SIG-M5 treated with dmso at 0.1 percent for 504 hours (cell line): Measurements from ENCODE around the gene CCN2.
"Not testable (repeated sequence)": the region's sequence is repeated elsewhere in the genome, so short reads cannot be mapped to it uniquely, and the experiment has no call there.

Source experiments
- DNase-seq: peaks from one replicate; lab custom pipeline; 2025; ENCODE audit not compliant: unreplicated experiment; lab: John Stamatoyannopoulos, UW

Gene CCN2

DNA sequence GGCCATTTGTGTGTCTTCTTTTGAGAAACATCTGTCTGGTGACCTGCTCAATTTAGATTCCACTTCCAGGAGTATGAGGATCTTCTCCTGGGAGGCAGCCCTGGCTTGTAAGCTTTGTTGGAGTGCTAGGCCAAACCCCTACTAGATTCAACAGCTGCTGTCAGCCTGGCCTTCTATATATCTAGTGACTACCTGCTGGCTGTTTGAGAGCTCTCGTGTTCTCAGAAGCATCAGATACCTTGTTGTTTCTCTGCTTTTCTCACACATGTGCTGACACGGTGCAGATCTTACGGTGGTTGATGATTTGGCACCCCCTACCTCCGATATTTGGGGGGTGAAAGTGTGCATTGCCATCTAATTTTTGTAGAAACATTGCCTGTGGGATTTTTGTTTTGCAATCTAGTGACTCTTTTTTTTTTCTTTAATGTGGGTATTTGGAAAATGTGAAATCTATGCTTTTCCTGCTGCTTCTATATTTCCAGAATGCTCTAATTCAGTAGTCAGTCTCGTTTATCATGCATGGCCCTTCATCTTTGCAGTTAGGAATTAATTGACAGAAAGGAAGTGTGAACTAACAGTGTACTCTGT is 4.7 kb downstream of the CCN2 start:
- DNase-seq = no peak

GRCh38 chr6:131945971-131946370 is 5.2 kb downstream of the CCN2 start:
- no peak for DNase-seq

DNA sequence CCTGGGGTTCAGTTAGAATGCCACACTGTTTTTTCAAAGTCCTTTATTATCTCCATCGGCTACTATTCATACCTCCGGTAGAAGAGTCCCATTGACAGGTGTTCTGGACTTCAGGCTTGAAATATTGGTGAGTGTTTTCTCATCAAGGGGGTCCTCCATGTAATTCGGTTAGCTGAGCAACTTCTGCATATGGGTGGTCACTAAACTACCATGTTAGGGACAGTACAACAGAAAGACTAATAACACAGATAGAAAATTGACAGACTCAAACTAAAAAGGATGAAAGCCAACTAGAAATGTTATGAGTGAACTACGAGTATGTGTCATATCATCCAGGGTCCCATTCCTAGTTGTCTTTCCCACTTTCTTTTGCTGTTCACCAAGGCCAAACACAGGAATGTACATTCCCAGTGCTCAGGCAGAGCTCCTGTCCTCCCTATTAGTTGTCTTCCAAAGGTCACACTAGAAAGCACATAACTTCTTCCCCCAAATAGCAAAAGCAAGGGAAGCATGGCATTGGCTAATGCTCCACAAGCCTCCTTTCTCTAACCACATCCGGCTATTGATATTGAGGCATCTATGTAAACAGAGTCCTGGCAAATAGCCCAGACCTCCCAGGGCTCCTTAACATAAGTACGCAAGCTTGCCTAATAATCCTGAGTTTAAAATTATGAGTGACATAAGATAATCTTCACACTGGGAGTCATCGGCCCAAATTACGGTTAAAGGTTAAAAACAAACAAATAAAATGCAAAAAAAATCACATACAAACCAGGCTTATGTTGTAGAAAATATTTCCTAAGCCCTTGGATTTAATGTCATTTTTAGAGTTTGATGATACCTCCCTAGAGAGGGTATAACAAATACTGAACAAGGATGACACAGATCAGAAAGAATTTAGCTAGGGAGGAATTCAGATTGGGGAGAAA is 13.2 kb downstream of the CCN2 start:
- no peak for DNase-seq

DNA sequence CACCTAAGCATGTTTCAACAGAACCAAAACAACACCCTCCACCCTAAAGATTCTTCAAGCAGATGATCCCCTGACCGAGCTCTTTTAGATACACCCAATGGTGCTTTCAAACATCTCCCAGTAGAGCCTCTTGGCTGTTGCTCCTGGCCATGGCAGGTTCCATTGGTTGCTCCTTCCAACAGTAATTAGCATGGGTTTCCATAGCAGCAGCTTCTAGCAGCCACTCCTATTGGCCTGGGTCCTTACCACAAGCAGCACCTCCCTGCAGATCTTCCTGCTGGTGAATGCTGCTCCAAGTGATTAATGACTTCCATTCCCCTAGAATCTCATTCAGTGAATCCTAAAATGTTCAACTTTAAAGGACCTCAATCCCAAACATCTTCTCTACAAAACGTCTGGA is 13.9 kb downstream of the CCN2 start:
- DNase-seq = no peak

DNA sequence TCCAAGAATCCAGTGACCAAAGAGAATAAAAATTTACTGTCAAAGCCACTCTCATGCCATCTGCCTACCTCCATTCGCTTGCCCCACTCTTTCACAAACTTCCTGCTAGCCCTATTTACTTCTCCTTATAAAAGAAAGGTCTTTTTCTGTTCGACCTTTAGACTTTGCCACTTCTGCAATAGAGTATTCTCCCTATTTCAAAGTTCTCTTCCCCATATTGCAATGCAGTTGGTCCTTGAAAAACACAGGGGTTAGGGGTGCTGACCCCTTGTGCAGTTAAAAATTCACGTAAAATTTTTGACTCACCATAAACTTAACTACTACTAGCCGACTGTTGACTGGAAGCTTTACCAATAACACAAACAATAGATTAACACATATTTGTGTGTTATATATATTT is 15.0 kb downstream of the CCN2 start:
- DNase-seq = no peak

GRCh38 chr6:131931063-131931750 is 20.0 kb downstream of the CCN2 start:
- no peak for DNase-seq

- DNase-seq = no peak
Observed at GRCh38 chr6:131929976-131930375, 21.2 kb downstream of the CCN2 start.

- no peak for DNase-seq
Observed at GRCh38 chr6:131929264-131929663, 21.9 kb downstream of the CCN2 start.

DNA sequence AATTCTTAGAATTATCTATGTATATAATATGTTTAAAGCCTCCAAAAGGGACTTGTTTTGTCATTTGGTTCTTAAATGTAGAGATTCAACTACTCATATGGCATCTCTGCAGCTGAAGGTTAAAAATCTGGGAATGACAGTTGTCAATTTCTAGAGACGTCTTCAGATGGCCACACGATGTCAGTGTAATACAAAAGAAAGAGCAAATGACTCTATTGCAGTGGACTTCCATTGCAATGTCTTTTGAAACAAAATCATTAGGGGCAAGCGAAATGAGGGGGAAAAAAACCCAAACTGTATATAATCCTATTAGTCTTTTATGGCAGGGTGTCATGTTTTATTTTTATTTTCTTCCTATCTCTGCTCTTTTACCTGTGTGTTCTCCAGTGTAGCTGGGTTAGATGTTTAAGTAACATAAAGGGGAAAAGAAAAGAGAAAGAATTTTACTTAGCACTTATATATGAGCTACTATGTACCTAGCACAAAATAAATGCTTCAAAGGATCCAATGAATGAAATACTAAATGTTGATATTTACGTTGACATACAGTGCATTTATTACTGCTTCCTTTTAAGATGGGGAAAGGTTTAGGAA is 26.2 kb downstream of the CCN2 start:
- peak; percentile 20 for DNase-seq

GRCh38 chr6:131923356-131923755 is 27.8 kb downstream of the CCN2 start:
- peak; percentile 29 for DNase-seq

DNA sequence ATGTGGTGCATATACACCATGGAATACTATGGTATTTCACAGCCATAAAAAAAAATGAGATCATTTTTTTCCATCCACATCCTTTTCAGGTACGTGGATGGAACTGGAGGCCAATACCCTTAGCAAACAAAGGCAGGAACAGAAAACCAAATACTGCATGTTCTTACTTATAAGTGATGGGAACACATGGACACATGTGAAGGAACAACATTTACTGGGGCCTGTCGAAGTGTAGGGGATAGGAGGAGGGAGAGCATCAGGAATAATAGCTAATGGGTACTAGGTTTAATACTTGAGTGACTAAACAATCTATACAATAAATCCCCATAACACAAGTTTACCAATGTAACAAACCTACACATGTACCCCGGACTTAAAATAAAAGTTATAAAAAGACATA is 30.5 kb downstream of the CCN2 start:
- DNase-seq = no peak

DNA sequence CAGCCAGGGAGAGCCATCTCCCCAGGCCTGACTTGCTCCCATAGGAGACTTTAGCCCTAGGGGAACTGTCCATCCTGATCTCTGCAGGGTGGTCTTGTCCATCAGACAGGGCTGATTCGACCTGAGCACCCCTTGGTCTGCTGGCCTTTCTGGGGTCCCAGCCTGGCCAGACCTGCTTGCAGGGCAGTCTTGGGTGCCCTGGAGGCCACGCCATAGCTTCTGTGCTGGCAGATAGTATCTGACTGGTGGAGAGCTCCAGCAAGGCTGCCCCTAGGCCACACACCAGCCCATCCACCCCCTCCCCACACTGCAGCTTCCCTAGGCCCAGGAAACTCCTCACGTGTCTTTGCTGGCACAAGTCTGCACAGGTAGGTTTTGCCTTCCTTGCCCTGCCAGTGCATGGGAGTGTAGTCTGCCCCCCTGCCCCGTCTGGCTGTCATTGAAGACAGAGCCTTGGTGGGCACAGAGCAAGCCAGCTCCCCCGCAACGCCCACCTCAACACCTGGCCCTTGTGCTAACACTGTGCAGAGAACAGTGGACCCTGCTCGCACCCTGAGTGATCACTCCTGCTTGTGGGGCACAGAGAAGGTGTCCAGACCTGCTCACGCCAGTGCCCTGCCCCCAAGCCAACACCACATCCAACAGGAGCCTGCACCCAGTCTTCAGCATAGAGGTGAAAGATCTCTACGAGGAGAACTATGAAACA is 32.4 kb downstream of the CCN2 start:
- no peak for DNase-seq

DNA sequence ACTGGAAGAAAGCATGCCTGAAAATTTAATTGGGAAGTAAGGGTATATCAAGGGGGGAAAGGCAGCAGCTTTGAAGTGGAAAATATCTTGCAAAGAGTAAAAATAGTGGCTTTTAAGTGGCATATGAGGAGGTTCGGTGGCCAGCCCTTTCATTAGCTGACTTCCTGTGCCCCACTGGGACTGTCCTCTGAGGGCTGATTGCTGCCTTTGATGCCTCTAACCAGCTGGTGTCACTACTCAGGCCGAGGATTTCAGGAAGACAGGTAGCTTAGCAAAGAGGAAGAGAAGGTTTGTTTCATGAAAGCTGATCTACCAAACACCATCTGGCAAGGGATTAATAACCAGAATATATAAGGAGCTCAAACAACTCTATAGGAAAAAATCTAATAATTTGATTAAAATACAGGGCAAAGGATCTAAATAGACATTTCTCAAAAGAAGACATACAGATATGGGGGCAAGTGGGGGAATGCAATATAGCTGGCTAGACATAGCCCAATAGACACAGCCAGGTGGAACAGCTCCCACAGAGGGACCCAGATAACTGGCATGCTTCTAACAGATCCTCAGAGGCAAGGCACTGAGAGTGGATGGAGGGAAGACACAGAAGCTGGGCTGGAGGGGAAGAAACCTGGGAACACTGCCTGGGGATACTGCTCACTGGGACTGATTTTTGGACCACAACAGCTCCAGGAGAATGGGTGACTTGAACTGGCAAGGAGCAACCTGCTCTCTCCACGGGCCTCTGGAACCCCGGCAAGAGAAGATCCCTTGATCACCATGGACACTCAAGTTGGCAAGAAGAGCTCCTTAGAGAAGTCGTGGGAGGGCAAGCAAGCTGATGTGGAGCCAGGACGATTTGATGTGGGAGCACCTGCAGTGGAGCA is 33.2 kb downstream of the CCN2 start:
- DNase-seq = no peak

- peak; percentile 18 for DNase-seq
Observed at GRCh38 chr6:131917318-131917717, 33.9 kb downstream of the CCN2 start.

DNA sequence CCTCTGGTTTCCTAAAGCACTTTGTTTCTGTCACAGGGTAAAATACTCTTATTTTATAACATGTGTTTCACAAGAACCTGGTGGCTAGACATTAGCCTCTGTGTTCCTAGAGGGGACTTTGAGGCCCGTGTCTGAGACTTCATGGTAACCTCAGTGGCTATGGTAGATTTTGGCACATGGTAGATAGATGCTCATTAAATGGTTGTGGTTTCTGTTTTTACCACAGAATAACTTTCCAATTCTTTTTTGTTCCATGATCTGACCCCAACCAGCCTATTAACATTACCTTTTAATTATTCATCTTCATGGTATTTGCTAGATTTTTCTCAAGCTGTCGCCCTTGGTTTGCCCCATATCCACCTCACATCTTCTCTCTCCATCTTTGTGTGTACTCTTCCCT is 34.3 kb downstream of the CCN2 start:
- no peak for DNase-seq

DNA sequence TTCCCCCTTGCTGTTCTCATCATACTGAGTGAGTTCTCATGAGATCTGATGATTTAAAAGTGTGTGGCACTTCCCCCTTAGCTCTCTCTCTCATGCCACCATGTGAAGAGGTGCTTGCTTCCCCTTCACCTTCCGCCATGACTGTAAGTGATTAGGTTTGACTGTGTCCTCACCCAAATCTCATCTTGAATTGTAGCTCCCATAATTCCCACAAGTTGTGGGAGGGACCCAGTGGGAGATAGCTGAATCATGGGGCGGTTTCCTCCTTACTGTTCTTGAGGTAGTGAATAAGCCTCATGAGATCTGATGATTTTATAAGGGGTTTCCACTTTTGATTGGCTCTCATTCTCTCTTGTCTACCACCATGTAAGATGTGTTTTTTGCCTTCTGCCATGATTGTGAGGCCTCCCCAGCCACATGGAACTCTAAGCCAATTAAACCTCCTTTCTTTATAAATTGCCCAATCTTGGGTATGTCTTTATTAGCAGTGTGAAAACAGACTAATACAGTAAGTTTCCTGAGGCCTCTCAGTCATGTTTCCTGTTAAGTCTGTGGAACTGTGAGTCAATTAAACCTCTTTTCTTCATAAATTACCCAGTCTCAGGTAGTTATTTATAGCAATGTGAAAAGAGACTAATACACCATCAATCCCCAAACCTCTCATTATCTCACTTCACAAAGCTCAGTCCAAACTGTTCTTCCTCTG is 34.9 kb downstream of the CCN2 start:
- DNase-seq = not testable (repeated sequence)

- peak; percentile 58 for DNase-seq
Observed at GRCh38 chr6:131914967-131915751, 36.0 kb downstream of the CCN2 start.

- no peak for DNase-seq
Observed at GRCh38 chr6:131914234-131914633, 36.9 kb downstream of the CCN2 start.

DNA sequence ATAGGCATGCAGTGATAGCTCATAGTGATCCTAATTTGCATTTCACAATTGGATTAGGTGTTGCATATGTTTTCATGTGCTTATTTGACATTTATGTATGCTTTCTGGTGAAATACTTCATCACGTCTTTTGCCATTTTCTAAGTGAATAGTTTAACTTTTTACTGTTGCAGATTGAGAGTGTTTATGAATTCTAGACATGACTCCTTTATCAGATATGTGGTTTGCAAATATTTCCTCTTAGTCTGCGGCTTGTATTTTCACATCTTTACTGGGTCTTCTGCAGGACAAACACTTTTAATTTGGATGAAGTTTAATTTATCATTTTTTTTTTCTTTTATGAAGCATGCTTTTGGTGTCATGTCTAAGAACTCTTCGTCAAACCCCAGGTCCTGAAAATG is 39.2 kb downstream of the CCN2 start:
- no peak for DNase-seq
